ENCODE measurements around the gene WSCD2. TPM values are rescaled to one million over a fixed set of nuclear protein-coding genes. Genes with fewer than 3 reads are reported as not detected.
A peak's percentile ranks its signal among the peaks of the same experiment; 100 is the strongest.

WSCD2 gene
- total RNA-seq, 1 donor from 2014 or later = 1.4 TPM

DNA sequence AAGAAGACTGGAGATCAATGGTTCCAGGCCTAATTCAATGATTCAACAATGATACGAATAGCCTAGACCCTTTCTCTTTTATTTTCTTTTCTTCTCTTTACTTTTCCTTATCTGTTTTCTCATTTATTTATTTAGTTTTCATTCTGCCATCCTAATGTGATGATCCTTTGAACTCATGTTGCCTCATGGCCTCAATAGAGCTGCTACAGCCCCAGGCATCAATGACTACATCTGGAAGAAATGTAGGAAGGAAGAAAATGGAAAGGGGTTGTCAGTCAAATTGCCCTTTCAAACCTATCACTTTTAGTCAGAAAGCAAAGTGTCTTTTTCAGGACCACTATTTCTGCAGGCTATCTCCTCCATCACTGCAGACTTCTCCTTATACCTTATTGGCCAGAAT is 140.1 kb downstream of the WSCD2 start:
- Mint-ChIP-seq H3K27me3 (ENCODE audit: unreplicated experiment) (peaks cover 4% of the 10 kb centered on the region), H3K4me1 (ENCODE audit: low read depth, unreplicated experiment) (peaks cover 17% of the 10 kb centered on the region), H3K4me3 (ENCODE audit: unreplicated experiment) (no peak overlapping the region), H3K27ac (ENCODE audit: unreplicated experiment) (no peak overlapping the region), H3K36me3 (ENCODE audit: unreplicated experiment) (no peaks in the 10 kb centered on the region), H3K9me3 (ENCODE audit: unreplicated experiment) (peaks cover 2% of the 10 kb centered on the region)
- no peak for DNase-seq
- TF ChIP-seq, protein P1, sequence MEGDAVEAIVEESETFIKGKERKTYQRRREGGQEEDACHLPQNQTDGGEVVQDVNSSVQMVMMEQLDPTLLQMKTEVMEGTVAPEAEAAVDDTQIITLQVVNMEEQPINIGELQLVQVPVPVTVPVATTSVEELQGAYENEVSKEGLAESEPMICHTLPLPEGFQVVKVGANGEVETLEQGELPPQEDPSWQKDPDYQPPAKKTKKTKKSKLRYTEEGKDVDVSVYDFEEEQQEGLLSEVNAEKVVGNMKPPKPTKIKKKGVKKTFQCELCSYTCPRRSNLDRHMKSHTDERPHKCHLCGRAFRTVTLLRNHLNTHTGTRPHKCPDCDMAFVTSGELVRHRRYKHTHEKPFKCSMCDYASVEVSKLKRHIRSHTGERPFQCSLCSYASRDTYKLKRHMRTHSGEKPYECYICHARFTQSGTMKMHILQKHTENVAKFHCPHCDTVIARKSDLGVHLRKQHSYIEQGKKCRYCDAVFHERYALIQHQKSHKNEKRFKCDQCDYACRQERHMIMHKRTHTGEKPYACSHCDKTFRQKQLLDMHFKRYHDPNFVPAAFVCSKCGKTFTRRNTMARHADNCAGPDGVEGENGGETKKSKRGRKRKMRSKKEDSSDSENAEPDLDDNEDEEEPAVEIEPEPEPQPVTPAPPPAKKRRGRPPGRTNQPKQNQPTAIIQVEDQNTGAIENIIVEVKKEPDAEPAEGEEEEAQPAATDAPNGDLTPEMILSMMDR (IDR thresholded peaks at IDR 0.05; ENCODE audit: partially characterized antibody, unreplicated experiment) = no peak

DNA sequence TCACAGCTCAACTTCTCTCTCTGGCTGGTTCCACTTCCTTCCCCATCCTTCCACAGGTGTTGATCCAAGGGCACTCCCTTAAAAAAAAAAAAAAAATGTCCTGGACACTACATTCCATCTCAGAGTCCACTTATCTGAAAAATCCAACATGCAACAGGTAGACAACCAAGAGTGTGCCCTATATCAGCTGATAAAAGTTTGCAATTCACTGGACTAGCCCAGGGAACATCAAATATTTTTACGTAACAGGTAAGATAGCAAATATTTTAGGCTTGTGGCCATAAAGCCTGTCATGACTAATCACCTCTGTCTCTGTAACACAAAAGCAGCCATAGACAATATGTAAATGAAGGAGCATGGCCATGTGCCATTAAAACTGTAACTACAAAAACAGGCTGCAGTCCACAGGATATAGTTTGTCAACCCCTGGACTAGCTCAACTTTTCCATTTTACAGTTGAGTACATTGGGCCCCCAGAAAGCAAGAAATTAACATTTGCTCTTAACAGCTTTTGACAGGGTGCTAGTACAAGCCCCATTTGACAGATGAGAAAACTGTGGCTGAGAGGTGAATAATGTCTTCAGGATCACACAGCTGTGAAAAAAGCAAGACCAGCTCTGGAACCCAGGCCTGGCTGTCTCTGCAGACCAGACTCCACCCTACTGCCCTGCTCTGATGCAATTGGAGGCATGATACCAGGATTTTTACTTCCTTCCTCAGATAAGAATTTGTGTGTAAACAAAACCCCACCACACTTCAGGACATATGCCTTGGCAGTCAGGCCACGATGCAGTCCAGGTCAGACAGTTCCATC is 141.2 kb downstream of the WSCD2 start:
- TF ChIP-seq, protein P1 (IDR thresholded peaks at IDR 0.05; ENCODE audit: partially characterized antibody, unreplicated experiment) = no peak
- Mint-ChIP-seq H3K4me3 (ENCODE audit: unreplicated experiment) (no peak overlapping the region), H3K27me3 (ENCODE audit: unreplicated experiment) (peaks cover 4% of the 10 kb centered on the region), H3K4me1 (ENCODE audit: low read depth, unreplicated experiment) (peaks cover 17% of the 10 kb centered on the region), H3K27ac (ENCODE audit: unreplicated experiment) (no peak overlapping the region), H3K9me3 (ENCODE audit: unreplicated experiment) (peaks cover 2% of the 10 kb centered on the region), H3K36me3 (ENCODE audit: unreplicated experiment) (no peaks in the 10 kb centered on the region)
- no peak for DNase-seq

DNA sequence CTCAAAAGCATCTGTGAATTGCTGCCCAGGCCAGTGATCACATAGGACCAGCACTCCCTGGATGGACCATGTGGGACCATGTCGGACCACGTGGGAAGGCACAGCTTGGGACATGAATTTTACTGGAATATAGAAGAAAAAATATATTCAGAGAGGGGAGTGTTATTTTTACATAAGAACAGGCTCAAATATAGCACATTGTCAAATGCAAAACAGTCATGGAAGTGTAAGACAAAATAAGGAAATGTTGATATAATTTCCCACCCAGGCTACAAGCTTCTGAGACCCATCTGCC is 141.7 kb downstream of the WSCD2 start:
- Mint-ChIP-seq H3K27me3 (ENCODE audit: unreplicated experiment) (peaks cover 4% of the 10 kb centered on the region), H3K4me3 (ENCODE audit: unreplicated experiment) (no peak overlapping the region), H3K9me3 (ENCODE audit: unreplicated experiment) (peaks cover 2% of the 10 kb centered on the region), H3K27ac (ENCODE audit: unreplicated experiment) (no peak overlapping the region), H3K4me1 (ENCODE audit: low read depth, unreplicated experiment) (peaks cover 17% of the 10 kb centered on the region), H3K36me3 (ENCODE audit: unreplicated experiment) (no peaks in the 10 kb centered on the region)
- TF ChIP-seq, protein P1 (IDR thresholded peaks at IDR 0.05; ENCODE audit: partially characterized antibody, unreplicated experiment) = no peak
- DNase-seq = no peak

DNA sequence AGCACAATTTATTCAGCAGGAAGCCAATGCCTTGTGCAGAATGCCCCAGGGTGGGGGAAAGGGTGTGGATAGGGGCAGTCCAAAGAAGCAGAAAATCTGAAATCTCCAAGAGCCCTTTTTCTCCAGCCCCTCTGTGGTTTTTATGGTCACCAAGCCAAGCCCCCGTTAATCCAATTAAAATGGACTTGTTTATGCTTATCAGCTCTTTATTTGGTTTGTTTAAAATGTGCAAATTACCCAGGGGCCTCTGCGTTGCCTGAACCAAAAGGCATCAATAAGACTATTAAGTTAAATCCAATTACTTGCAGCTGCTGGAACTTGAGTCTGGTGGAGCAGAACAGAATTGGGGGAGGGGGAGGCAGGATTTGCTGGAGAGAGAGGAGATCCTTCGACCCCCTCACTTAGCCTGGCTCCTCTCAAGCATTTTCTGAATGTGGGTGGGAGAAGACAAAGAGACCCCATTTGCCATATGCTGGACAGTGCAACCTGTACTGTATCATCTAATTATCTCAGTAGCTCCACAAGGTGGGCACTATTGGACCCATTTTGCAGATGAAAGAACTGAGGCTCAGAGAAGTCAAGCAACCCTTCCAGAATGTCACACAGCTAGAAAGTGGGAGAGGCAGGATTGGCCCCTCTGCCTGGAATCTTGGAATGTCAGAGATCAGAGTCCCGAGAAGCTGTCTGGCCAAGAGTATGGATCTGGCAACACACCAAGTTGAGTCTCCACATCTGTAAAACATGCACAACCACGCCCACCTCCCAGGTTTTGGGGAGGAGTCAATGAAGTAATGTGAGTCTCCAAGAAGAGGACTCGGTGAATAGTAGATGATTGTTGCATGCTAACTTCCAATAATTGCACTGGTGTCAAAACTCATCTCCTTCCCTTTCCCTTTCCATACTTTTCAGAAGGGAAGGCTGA is 143.1 kb downstream of the WSCD2 start:
- Mint-ChIP-seq H3K9me3 (ENCODE audit: unreplicated experiment) (peaks cover 2% of the 10 kb centered on the region), H3K4me1 (ENCODE audit: low read depth, unreplicated experiment) (peaks cover 17% of the 10 kb centered on the region), H3K27me3 (ENCODE audit: unreplicated experiment) (peaks cover 4% of the 10 kb centered on the region), H3K36me3 (ENCODE audit: unreplicated experiment) (no peaks in the 10 kb centered on the region), H3K4me3 (ENCODE audit: unreplicated experiment) (no peak overlapping the region), H3K27ac (ENCODE audit: unreplicated experiment) (peak overlapping the region; percentile 52)
- no peak for DNase-seq
- TF ChIP-seq, protein P1 (IDR thresholded peaks at IDR 0.05; ENCODE audit: partially characterized antibody, unreplicated experiment) = no peak
